HEK293T (cell line): ENCODE results near the gene POLD1.

Experiments used
- ARNT ChIP-seq: fragments of 450-650 bp; IDR thresholded peaks from 2 replicates; pipeline ENCODE4 v1.6.1; 2017; ENCODE audit warnings: mild to moderate bottlenecking
- BHLHE40 ChIP-seq: fragments of 450-650 bp; IDR thresholded peaks from 2 replicates; pipeline ENCODE4 v1.6.1; 2016; ENCODE audit warnings: mild to moderate bottlenecking, moderate library complexity, borderline replicate concordance
- ELF4 ChIP-seq: fragments of 450-650 bp; IDR thresholded peaks from 2 replicates; pipeline ENCODE4 v1.6.1; 2017; ENCODE audit warnings: antibody characterized with exemption
- FOXK2 ChIP-seq: fragments of 450-650 bp; IDR thresholded peaks from 2 replicates; pipeline ENCODE4 v1.6.1; 2016; ENCODE audit warnings: mild to moderate bottlenecking
- LEF1 ChIP-seq: fragments of 450-650 bp; IDR thresholded peaks from 2 replicates; pipeline ENCODE4 v1.6.1; 2017; ENCODE audit warnings: mild to moderate bottlenecking, borderline replicate concordance
- NFRKB ChIP-seq: fragments of 450-650 bp; IDR thresholded peaks from 2 replicates; pipeline ENCODE4 v1.6.1; 2016; ENCODE audit warnings: mild to moderate bottlenecking, moderate library complexity
- SP1 ChIP-seq: fragments of 450-650 bp; IDR thresholded peaks from 2 replicates; pipeline ENCODE4 v1.6.1; 2017
- SUZ12 ChIP-seq: fragments of 450-650 bp; IDR thresholded peaks from 2 replicates; pipeline ENCODE4 v1.6.1; 2016; ENCODE audit warnings: mild to moderate bottlenecking
- TARDBP ChIP-seq: fragments of 450-650 bp; IDR thresholded peaks from 2 replicates; pipeline ENCODE4 v1.6.1; 2016
- ZNF384 ChIP-seq: fragments of 450-650 bp; IDR thresholded peaks from 2 replicates; pipeline ENCODE4 v1.6.1; 2016

- TF ChIP-seq SP1, result no peak
- TF ChIP-seq ZNF384, result no peak
- no peak for TF ChIP-seq NFRKB
- no peak for TF ChIP-seq ARNT
- TF ChIP-seq TARDBP, result no peak
- TF ChIP-seq BHLHE40, result no peak
- TF ChIP-seq LEF1, result no peak
- no peak for TF ChIP-seq FOXK2
- no peak for TF ChIP-seq ELF4
- TF ChIP-seq SUZ12, result no peak
Observed at GRCh38 chr19:50356691-50357177, 27.4 kb upstream of the POLD1 start.
